ENCODE measurements around the gene CD55.

- TF ChIP-seq EZH2 (optimal IDR thresholded peaks at IDR 0.05; ENCODE audit: low read depth, low read length): no peak
- TF ChIP-seq CTCF (IDR thresholded peaks at IDR 0.05; ENCODE audit: low read length): no peak
These were observed 72.1 kb downstream of the CD55 start for GRCh38 chr1:207393610-207394009.
